HG03460 (cell line): ENCODE measurements around the gene GSTM3.
A peak's percentile ranks its signal among the peaks of the same experiment; 100 is the strongest.

Source experiments
- ATAC-seq: cut with Tn5 transposase; IDR thresholded peaks from one replicate; pipeline ENCODE4 v1.9.1; 2021; ENCODE audit not compliant: unreplicated experiment

GSTM3 gene

GRCh38 chr1:109740615-109741373, at the start of gene GSTM3:
Gene GSTM3 (minus strand): TSS chr1:109741038. CDS start chr1:109740287, 751 bp downstream.
- no peak for ATAC-seq

GRCh38 chr1:109790329-109790728, 49.5 kb upstream of the GSTM3 start:
- ATAC-seq = no peak

- no peak for ATAC-seq
Observed at GRCh38 chr1:109789551-109790180, 48.8 kb upstream of the GSTM3 start.

- ATAC-seq = no peak
Observed at GRCh38 chr1:109788695-109789521, 48.1 kb upstream of the GSTM3 start.

GRCh38 chr1:109787845-109788601, 47.2 kb upstream of the GSTM3 start:
- no peak for ATAC-seq

GRCh38 chr1:109787211-109787844, 46.5 kb upstream of the GSTM3 start:
- no peak for ATAC-seq

- no peak for ATAC-seq
Observed at GRCh38 chr1:109786531-109787021, 45.7 kb upstream of the GSTM3 start.

GRCh38 chr1:109786112-109786480, 45.3 kb upstream of the GSTM3 start:
- ATAC-seq = no peak

- ATAC-seq = no peak
Observed at GRCh38 chr1:109785446-109786111, 44.7 kb upstream of the GSTM3 start.

GRCh38 chr1:109784551-109785252, 43.9 kb upstream of the GSTM3 start:
- ATAC-seq = no peak

GRCh38 chr1:109783436-109783835, 42.6 kb upstream of the GSTM3 start:
- ATAC-seq = no peak

GRCh38 chr1:109782927-109783326, 42.1 kb upstream of the GSTM3 start:
- ATAC-seq = no peak

- ATAC-seq = no peak
Observed at GRCh38 chr1:109782514-109782913, 41.7 kb upstream of the GSTM3 start.

- ATAC-seq = no peak
Observed at GRCh38 chr1:109781806-109782205, 41.0 kb upstream of the GSTM3 start.

GRCh38 chr1:109780982-109781381, 40.1 kb upstream of the GSTM3 start:
- ATAC-seq = no peak

- no peak for ATAC-seq
Observed at GRCh38 chr1:109777980-109778625, 37.3 kb upstream of the GSTM3 start.

- ATAC-seq = no peak
Observed at GRCh38 chr1:109777436-109777835, 36.6 kb upstream of the GSTM3 start.

GRCh38 chr1:109776911-109777310, 36.1 kb upstream of the GSTM3 start:
- ATAC-seq = peak; percentile 59
